Measurements from ENCODE around the gene FOXP4. TPM values are rescaled to one million over a fixed set of nuclear protein-coding genes. Genes with fewer than 3 reads are reported as not detected.

The FOXP4 gene
- total and polyA plus RNA-seq, 10 donors: 3.0 to 12.1 (median 6.5) TPM

DNA sequence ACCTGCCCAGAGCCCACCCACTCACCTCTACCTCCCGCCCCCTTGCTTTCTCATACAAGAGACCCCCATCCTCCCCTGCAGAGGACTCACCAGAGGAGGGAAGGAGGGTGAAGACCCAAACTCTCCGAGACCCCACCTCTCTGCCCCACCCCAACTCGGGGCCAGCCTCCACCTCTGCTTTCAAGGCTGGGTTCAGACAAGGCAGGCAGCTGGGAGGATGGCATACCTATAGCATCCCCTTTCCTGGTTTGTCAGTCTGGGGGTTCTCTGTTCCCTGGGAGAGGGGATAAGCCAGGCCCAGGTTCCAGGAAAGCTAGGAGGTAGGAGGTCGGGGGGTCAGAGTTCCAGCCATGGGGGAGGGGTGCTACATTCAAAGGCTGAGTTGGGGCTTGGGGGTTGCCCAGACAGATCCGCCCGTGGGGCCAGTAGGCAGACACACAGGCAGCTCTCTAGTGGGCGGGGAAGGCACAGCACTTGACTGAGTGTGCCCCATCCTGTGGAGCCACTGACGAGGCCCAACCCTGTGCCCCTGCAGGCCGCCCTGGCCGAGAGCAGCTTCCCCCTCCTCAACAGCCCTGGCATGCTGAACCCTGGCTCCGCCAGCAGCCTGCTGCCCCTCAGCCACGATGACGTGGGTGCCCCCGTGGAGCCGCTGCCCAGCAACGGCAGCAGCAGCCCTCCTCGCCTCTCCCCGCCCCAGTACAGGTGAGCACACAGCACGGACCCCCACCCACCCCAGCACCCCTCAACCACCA, 51.2 kb downstream of the FOXP4 start:
- no peaks in the 10 kb centered on the region for H3K27me3 ChIP-seq (replicated peaks in 1 of 7)
- intact Hi-C loops (cut with DNase I; ENCODE audit: low total_unique reads): no loop called here
- whole genome bisulfite sequencing, 5 donors: 85 to 94% (median 90%) methylated on average over 11 to 19 of the region's 19 CpGs
- TF ChIP-seq, protein P1, sequence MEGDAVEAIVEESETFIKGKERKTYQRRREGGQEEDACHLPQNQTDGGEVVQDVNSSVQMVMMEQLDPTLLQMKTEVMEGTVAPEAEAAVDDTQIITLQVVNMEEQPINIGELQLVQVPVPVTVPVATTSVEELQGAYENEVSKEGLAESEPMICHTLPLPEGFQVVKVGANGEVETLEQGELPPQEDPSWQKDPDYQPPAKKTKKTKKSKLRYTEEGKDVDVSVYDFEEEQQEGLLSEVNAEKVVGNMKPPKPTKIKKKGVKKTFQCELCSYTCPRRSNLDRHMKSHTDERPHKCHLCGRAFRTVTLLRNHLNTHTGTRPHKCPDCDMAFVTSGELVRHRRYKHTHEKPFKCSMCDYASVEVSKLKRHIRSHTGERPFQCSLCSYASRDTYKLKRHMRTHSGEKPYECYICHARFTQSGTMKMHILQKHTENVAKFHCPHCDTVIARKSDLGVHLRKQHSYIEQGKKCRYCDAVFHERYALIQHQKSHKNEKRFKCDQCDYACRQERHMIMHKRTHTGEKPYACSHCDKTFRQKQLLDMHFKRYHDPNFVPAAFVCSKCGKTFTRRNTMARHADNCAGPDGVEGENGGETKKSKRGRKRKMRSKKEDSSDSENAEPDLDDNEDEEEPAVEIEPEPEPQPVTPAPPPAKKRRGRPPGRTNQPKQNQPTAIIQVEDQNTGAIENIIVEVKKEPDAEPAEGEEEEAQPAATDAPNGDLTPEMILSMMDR (IDR thresholded peaks at IDR 0.05 in 8 of 11, conservative IDR thresholded peaks at IDR 0.05 in 3 of 11): no peak
- TF ChIP-seq POLR2A (IDR thresholded peaks at IDR 0.05) (no peak), POLR2AphosphoS5 (IDR thresholded peaks at IDR 0.05) (no peak)
- no peaks in the 10 kb centered on the region for H3K9me3 ChIP-seq
- DNase-seq: peak; percentile 73
- H3K36me3 ChIP-seq: peaks cover 0 to 70% (median 18%) of the 10 kb centered on the region in 6 donors
- peaks cover 0 to under 1% (median 0%) of the 10 kb centered on the region in 6 donors for H3K4me1 ChIP-seq
- no peak overlapping the region for H3K27ac ChIP-seq
- H3K4me3 ChIP-seq: no peak overlapping the region

DNA sequence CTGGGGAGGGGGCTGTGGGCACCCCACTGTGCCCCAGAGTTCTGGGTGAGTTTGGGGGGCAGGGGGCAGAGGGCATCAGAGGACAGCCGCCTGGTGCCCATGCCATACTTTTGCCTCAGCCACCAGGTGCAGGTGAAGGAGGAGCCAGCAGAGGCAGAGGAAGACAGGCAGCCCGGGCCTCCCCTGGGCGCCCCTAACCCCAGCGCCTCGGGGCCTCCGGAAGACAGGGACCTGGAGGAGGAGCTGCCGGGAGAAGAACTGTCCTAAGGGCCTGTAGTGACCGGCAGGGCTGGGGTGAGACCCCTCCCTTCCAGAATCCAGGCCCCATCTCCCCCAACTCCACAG, 52.5 kb downstream of the FOXP4 start:
- Histone ChIP-seq H3K27ac (no peak overlapping the region), H3K4me3 (no peak overlapping the region), H3K4me1 (peaks cover 0 to 12% (median 10%) of the 10 kb centered on the region in 6 donors), H3K9me3 (no peaks in the 10 kb centered on the region), H3K27me3 (replicated peaks in 1 of 7) (peaks cover 0 to 5% (median 0%) of the 10 kb centered on the region in 7 donors), H3K36me3 (peaks cover 0 to 63% (median 18%) of the 10 kb centered on the region in 6 donors)
- WGBS, 5 donors: 79 to 100% (median 94%) methylated on average over 3 to 8 of the region's 8 CpGs
- TF ChIP-seq, protein P1 (IDR thresholded peaks at IDR 0.05 in 8 of 11, conservative IDR thresholded peaks at IDR 0.05 in 3 of 11): no peak
- no peak for TF ChIP-seq POLR2A (IDR thresholded peaks at IDR 0.05)
- no peak for TF ChIP-seq POLR2AphosphoS5 (IDR thresholded peaks at IDR 0.05)
- DNase-seq: no peak
- intact Hi-C loops (cut with DNase I; ENCODE audit: low total_unique reads): no loop called here

DNA sequence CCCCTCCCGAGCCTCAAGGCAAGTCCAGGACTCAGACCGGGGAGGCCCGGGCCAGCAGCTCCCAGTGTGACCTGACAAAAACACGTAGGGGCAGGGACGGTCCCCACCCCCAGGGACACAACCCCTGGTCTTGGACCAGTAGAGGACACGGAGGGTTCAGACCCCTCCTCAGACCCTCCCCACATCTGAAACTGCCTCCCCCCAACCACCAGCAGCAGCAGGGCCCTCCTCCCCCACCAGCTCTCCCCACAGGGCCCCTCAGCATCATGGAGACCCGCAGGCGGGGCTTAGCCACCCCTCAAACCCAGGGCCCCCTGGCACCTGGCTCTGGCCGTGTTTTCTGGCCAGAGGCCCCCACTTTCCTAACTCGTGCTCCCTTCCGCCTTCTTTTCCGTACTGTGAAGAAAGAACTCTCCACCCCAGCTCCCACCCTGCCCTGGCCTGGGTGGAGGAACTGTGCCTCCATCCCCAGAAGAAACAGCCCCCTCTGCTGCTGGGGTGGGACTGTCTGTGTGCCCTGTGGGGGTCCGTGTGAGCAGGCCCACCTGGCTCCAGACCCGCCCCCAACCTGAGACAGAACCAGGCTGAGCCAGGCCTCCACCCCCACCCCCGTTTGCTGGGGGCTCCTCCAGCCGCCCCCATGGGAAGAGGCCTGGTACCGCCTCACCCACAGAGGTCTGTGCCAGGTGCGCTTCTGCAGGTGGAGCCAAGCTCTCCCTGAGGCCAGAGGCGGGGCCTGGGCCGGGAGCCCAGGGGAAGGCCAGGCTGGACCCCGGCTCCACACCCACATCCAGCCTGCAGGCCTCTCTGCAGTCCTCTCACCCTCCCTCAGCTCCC, 53.1 kb downstream of the FOXP4 start:
- H3K9me3 ChIP-seq: no peaks in the 10 kb centered on the region
- TF ChIP-seq, protein P1 (IDR thresholded peaks at IDR 0.05 in 8 of 11, conservative IDR thresholded peaks at IDR 0.05 in 3 of 11): no peak
- peak in 1 of 3 donors; percentile 7 for TF ChIP-seq POLR2AphosphoS5 (IDR thresholded peaks at IDR 0.05)
- TF ChIP-seq POLR2A (IDR thresholded peaks at IDR 0.05): no peak
- no peak overlapping the region for H3K27ac ChIP-seq
- H3K27me3 ChIP-seq (replicated peaks in 1 of 7): peaks cover 0 to 11% (median 0%) of the 10 kb centered on the region in 7 donors
- H3K4me3 ChIP-seq: no peak overlapping the region
- intact Hi-C loops (cut with DNase I; ENCODE audit: low total_unique reads): no loop called here
- 82 to 88% (median 85%) methylated on average over 14 to 21 of the region's 21 CpGs for WGBS, 5 donors
- peak; percentile 61 for DNase-seq
- H3K36me3 ChIP-seq: peaks cover 0 to 57% (median 18%) of the 10 kb centered on the region in 6 donors
- peaks cover 0 to 12% (median 10%) of the 10 kb centered on the region in 6 donors for H3K4me1 ChIP-seq

Measured in spleen (tissue), 11 donors.